HG02981 (cell line): ENCODE measurements around the gene ASIC3.

Experiments
- ATAC-seq: cut with Tn5 transposase; IDR thresholded peaks from one replicate; pipeline ENCODE4 v1.9.1; 2021; ENCODE audit warnings: mild to moderate bottlenecking, moderate library complexity; ENCODE audit not compliant: unreplicated experiment

The ASIC3 gene

GRCh38 chr7:151083071-151083823, 34.9 kb downstream of the ASIC3 start, which contains the start of gene TMUB1:
Gene TMUB1 (minus strand): TSS chr7:151083493. CDS start chr7:151082563, 930 bp downstream.
- ATAC-seq = peak; percentile 41

- no peak for ATAC-seq
Observed at GRCh38 chr7:151083824-151084160, 35.5 kb downstream of the ASIC3 start.

DNA sequence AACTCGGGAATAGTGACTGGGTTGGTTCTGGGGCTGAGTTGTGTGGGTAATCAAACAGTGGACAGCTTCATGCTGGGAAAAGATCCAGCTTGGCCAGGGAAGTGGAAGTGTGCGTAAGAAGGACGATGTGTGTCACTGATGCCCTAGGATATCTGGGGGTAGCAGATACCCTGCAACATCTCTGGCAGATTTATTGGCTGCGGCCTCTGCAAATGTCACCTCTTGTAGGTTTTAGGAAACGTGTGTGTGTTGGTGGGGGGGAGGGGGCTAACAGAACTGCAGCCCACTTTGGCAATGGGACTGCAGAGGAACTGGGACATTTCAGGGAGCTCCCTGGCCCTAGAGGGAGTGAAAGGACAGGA, 37.0 kb downstream of the ASIC3 start:
- no peak for ATAC-seq

GRCh38 chr7:151085691-151086620, 37.6 kb downstream of the ASIC3 start, which contains the start of gene AGAP3:
Gene AGAP3 (plus strand): TSS chr7:151086475. CDS start chr7:151086742, 267 bp downstream.
- ATAC-seq = peak; percentile 46

- no peak for ATAC-seq
Observed at GRCh38 chr7:151086802-151087244, 38.5 kb downstream of the ASIC3 start.

- ATAC-seq = no peak
Observed at GRCh38 chr7:151087245-151088018, 39.1 kb downstream of the ASIC3 start.

GRCh38 chr7:151088019-151088855, 39.9 kb downstream of the ASIC3 start:
- no peak for ATAC-seq

DNA sequence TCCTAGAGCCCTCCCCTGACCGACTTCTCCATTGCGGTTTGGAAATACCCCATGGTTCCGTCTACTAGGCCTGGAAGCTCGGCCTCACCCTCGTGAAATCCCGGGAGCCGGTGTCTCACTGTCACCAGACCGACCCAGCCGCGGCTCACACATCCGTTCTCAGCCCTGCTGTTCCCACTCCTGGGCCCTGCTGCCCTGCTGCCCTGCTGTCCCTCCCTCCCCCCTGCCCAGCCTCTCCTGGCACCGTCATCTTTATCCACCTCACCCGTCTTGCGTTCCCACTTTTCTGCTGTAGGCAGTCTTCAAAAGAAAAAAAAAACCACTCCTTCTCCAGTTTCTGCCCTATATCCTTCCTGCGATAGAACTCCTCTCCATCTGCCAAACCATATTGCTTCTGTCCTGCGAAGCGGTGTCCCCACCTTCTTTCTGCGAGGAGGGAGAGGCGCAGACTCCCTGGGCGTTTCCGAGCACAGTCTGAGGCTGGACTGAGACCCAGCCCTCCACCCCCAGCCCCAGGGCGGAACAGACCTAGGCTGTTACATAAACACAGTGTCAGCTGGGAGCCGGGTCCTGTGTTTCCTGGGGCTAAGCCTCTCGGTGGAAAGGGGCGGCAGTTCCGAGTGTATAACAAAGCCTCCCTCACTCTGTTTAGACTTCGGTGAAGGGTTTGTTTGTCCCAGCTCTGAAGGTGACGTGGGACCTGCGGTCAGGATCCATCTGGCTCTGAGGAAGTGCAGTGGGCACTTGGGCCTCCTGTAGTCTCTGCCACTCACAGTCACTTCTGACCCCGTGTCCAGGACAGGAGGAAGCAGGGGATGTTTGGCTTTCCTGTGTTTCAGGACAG, 40.7 kb downstream of the ASIC3 start:
- no peak for ATAC-seq

DNA sequence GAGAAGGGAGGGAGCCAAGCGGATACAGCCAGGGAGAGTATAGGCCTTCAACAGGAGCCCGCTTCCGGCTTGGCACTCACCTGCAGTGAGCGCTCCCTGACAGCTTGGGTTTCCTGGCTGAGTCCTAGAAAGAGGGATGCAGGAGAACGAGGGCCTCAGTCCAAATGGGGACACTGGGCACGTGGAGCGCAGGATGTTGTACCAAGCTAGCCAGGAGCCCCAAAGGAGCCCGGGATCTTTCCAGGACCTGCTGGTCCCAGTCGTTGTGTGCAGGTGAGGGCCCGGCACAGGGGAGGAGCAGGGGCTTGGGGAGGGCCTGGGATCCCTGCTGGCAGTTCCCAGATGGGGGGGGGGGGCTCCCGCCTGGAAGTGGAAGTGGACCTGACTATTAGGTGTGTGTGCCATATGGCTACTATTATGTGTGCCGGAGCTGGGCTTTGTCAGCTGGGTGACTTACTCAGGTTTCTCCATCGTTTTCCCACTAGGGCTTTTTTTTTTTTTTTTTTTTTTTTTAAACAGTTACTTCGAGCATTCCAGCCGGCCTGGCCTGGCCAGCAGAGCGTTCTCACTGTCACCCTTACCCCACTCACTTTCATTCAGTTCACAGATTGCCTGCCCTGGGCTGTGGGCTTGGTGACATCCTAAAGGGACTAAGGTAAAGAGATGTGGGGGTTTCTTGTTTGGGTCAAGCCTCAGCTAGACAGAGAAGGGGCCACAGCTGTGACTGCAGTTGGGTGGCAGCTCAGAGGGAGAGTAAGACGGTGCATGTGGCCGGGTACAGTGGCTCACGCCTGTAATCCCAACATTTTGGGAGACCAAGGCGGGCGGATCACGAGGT, 41.8 kb downstream of the ASIC3 start:
- ATAC-seq = no peak

DNA sequence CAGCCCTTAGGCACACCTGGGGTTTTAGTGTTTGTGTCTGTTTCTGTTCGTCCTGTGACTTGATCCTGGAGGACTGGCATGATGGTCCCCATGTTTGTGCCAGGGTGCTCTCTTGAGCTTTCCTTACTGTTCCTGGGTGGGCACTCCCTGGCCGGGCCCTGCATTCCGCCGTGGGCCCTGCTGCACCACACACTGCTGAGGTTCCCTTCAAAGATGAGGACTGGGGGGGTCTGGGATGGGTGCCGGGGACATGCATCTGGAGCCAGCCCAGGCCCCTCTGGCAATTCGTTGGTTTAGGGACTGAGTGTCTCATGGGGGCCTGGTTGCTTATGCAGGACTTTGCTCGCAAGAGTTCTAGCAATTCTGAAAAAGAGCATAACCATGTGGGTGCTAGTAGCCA, 42.7 kb downstream of the ASIC3 start:
- ATAC-seq = no peak

DNA sequence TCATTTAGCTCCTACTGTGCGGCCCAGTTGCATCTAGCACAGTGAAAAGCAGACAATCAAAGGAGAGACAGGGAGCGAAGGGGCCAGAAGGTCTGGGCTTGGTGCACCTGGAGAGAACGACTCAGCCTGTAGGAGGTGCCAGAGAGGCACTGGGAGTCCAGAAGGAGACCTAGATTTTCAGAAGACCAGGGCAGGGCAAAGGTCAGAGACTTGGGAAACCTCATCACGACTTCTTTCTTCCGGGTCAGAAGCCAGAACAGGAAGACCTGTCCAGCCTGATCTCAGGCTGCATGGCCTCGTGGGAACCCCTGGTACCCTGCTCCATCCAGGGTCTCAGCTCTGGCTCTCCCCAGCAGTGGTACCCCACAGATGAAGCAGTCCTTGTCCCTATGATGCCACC, 43.1 kb downstream of the ASIC3 start:
- no peak for ATAC-seq

DNA sequence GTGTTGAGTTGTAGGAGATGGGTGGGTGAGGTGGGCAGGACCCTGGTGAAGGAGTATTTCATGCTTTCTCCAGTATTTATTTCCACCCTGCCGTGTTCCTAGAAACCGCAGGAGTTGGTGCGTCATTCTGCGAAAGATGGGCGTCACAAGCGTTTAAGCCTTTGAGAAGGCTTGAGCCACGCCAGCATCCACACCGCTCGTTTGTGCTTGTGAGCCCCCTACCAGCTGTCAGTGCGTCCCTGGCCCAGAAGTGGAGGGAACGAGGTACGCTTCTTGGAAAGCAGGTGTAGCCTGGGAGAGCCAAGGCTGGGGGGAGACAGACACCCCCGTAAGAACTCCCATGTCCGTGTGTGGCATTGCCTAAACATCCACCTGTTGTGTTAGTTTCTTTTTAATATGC, 43.7 kb downstream of the ASIC3 start:
- ATAC-seq = no peak

DNA sequence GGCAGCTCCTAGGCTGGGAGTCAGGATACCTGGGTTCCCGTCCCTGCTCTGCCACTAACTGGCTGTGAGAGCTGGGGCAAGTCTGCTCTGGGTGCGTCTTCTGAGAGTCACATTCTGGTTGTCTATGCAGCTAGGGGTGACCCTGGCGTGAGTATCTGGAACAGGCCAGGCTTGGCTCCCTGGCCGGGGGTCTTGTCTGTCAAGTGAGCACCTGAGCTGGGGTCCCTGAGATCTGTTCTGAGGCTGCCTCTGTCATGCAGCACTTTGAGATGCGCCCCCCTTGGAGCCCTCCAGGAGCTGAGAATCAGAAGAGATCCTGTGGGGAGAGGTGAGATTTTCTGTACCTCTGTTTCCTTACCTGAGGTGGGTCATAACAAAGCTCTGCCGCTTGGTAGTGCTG, 45.4 kb downstream of the ASIC3 start:
- ATAC-seq = no peak

DNA sequence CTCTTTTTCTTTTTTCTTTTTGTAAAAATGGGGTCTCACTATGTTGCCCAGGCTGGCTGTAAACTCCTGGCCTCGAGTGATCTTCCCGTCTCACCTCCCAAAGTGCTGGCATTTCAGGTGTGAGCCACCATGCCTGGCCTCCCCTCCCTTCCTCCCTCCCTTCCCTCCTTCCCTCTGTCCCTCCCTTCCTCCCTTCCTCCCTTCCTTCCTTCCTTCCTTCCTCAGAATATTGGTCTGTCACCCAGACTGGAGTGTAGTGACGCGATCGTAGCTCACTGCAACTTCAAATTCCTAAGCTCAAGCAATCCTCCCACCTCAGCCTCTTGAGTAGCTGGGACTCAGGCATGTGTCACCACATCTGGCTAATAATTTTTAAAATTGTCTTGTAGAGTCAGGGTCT, 46.3 kb downstream of the ASIC3 start:
- ATAC-seq = no peak

DNA sequence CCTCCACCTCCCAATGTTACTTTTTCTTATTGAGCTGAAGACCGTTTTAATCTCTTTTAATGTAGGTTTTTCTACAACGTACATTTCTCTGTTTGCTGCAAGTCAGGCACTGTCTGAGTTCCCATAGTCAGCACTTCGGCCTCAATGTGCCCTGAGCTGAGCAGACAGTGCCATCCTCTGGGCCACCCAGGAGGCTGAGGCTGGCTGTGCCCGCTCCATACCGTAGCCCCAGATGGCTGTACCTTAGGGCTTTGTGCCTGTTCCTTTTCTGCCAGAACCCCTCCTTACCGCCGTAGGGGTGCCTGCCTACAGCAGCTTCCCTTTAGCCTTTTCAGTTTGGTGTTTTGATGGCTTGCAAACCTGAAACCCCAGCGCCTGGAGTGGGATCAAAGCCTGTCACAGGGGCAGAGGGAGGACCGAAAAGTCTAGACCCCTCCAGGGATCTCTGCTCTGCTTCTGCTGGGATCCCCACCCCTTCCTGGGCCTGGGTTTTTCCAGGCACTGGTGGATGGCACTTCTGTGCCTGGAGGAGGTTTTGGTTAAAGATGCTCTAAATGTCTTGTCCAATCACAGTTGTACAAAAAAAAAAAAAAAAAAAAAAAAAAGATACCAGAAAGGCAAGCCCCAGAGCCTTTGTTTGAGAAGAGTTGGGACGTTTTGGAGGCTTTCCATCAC, 46.9 kb downstream of the ASIC3 start:
- no peak for ATAC-seq

- no peak for ATAC-seq
Observed at GRCh38 chr7:151095828-151096475, 47.6 kb downstream of the ASIC3 start.

GRCh38 chr7:151099486-151100211, 51.3 kb downstream of the ASIC3 start:
- no peak for ATAC-seq
